Activated CD4-positive, alpha-beta T cell treated with anti-CD3 and anti-CD28 coated beads, Interleukin-2, amount 50 U/mL, for 16 hours (primary cell): ENCODE data around the gene HIPK3.

Experiments
- DNase-seq: peaks from one replicate; pipeline ENCODE4 v3.0.0-alpha.2; 2020

HIPK3 gene

DNA sequence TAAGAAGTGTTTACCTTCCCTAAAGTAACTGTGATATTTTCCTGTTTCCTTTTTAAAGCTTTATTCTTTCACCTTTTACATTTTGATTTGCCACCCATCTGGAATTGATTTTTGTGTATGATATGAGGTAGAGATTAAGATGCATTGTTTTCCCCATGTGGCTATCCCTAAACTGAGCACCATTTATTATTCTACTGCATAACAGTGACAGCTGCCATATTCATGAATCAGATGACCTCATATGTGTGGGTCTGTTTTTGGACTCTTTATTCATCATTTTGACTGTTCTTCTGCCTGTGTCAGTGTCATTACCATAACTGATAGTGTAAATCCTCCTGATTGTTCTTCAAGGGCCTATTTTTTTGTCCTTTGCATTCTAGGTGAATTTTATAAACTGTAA lies 50.8 kb downstream of the HIPK3 start:
- DNase-seq: no peak

DNA sequence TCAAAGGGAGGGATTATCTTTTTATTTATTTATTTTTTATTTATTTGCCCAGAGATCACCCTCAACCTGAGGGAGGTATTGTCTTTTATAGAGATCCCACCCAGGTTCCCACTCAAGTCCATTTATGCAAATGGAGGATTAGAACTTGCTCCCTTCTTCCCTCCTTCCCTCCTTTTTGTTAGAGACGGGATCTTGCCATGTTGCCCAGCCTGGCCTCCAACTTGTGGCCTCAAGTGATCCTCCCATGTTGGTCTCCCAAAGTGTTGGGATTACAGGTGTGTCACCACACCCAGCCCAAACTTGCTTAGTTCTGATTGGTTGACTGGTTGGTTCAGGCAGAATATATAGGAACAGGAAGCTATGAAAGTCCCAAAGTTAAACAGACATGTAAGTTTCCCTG lies 51.9 kb downstream of the HIPK3 start:
- no peak for DNase-seq

DNA sequence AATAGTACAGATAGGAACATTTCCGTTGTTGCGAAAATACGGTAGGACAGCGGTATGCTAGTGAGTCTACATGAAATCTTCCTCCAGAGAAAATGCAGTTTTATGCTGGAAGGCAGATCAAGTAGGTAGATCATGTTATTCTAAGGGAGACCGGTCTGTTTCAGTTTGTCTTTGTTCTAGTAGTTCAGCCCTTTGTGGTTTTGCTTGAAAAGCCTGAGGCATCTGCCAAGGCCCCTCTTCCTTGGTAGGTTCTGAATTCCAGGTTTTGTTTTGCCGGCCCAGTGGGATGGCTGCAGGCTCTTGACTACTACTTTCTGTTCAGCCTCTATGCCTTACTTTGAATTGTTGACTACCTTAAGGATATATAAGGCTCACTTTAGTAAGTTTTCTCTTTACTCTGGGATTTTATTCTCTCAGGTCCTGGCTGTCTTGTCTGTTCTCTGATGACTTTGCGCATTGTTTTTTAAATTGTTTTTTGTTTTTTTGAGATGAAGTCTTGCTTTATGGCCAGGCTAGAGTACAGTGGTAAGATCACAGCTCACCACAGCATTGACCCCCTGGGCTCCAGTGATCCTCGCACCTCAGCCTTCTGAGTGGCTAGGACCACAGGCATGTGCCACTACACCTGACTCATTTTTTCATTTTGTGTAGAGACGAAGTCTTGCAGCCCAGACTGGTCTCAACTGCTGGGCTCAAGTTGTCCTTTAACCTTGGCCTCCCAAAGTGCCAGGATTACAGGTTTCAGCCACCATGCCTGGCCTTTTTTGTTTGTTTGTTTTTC lies 53.7 kb downstream of the HIPK3 start:
- DNase-seq: no peak

DNA sequence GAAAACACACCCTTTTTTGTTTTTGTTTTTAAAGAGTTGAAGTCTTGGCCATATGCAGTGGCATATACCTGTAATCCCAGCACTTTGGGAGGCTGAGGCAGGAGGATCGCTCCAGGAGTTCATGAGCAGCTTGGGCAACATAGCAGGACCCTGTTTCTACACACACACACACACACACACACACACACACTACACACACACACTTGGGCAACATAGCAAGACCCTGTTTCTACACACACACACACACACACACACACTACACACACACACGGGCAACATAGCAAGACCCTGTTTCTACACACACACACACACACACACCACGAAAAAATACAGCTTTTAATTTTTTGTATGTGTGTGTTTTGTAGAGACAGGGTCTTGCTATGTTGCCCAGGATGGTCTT lies 54.5 kb downstream of the HIPK3 start:
- no peak for DNase-seq

DNA sequence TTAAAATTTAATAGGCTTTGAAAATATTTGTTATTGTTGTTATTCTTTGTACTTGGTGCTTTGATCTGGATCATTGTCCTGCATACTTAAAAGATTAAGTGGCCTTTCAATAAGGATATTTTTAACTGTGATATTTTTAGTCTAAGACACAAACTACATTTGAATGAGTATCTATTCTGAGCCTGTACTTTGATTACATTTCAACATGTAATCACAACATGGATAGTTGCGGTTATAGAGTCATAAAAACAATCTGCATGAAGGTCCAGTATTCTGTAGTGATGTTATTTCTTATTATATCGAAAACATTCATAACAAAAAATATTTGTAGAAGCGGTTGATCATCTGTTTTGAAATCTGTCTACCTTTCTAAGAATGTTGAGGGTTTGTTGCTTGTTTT lies 58.6 kb downstream of the HIPK3 start:
- no peak for DNase-seq

DNA sequence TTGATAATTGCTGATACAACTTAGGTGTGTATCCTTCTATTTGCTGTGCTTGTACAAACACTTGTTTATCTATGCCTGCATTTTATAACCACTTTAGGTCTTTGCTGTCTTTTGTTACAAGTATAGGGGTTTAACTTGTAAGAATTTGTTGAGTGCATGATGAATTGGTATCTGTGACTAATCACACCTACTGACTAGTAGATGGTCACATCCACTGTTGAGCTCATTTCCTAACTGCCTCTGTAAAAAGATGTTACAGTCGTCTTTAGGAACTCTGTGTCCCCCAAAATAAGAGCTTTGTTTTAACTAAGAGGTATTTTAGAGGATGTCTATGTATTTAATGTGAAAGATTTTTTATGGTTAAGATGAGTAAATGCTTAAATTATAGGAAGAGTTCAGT lies 60.5 kb downstream of the HIPK3 start:
- DNase-seq: no peak

DNA sequence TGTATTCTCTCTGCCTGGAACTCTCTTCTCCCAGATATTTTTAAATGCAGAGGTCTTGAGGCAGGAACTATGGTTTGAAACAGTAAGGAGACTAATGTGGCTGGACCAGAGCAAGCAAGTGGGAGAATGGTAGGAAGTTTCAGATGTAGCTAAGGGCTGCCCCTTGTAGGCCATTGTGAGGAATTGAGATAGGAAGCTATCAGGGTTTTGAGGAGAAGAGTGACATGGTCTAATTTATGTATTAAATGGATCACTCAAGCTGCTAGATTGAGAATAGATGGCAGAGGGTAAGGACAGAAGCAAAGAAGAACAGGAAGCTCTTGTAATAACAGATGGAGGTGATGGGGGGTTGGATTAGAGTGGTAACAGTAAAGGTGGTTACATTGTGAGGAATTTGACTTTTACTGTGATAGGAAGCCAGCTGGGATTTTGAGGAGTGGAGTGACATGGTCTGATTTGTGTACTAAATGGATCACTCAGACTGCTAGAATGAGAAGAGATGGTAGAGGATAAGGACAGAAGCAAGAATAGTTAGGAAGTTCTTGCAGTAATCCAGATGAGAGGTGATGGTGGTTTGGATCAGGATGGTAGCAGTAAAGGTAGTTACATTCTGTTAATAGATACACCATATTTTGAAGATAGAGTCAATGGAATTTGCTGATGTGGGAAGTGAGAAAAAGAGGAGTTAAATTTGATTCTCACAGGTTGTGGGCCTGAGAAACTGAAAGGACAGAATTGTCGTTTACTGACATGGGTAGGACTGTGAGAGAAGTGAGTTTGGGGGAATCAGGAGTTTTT lies 63.0 kb downstream of the HIPK3 start:
- DNase-seq: no peak

DNA sequence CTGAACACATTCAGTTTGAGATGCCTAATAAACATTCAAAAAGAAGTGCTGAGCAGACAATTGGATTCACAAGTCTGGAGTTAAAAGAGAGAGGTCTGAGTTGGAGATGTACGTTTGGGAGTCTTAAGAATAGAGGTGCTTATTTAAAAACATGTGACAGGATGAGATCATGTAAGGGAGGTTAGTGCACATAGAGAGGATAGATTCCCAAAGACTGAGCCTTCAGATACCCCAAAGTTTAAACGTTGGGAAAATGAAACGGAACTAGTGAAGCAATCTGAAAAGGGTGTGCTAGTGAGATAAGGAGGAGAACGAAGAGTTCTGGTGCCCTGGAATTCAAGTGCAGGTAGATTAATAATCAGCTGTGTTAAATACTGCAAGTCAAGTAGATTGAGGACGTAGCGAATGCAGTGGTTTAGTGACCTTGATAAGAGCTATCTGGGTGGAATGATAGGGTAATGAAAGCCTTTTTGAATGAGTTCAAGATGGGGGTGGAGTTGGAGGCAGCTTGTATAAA lies 63.7 kb downstream of the HIPK3 start:
- no peak for DNase-seq

DNA sequence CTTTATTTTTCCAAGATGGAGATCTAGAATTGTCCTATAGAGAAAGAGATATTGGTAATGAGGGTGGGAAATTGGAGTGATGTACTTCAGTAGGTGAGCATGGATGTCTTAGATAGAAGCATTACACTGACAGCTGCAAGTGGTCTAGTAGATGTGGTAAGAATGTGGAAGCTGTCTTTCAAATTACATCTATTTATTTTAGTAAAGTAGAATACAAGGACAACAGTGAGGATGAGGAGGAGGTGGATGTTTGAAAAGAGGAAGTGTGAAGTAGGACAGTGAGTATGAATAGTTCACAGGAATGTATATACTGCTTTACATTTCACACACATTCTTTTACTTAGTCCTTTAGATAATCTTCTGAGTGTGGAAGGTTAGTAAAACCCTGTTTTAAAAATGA lies 64.2 kb downstream of the HIPK3 start:
- DNase-seq: no peak

DNA sequence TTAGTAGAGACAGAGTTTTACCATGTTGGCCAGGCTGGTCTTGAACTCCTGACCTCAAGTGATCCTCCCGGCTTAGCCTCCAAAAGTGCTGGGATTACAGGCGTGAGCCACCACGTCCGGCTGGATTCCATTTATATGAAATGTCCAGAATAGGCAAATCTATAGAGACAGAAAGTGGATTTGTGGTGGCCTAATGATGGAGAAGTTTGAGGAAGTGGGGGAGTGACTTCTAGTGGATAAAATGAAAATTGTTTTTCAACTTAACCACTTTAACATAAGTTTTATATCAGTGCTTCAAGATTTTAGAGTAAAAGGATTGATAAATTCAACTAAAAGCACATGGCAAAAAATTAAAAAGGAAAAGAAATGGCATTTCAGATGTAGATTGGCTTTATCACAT lies 66.2 kb downstream of the HIPK3 start:
- no peak for DNase-seq

DNA sequence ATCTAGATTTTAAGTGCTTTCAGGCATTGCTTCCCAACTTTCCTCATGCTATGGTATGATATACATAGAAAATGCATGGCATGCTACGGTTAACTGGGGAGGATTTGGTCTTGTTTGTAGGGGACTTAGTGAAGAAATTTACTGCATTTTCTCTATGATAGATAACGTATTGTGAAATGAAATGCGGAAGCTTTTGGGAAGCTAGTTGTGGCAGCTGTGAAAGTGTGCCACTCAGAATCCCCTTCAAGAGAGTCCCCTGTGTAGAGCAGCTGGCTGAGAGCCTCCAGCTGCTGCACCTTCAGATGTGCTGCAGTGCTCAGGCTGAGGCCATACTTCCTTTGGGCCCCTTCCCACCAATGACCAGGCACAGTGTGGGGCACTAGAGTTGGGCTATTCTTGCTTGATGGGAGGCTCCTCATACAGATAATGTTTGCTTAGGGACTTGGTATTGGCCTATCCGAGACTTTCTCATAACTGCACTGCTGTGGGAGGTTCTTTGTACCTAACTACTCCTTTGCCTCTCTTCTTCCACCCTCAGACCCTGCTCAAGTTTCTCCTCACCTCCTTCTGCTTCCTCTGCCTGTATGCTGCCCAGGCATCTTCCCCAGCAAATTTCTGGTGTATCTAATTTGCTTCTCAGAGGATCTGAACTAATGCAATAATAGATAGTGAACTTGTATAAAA lies 67.3 kb downstream of the HIPK3 start:
- no peak for DNase-seq

DNA sequence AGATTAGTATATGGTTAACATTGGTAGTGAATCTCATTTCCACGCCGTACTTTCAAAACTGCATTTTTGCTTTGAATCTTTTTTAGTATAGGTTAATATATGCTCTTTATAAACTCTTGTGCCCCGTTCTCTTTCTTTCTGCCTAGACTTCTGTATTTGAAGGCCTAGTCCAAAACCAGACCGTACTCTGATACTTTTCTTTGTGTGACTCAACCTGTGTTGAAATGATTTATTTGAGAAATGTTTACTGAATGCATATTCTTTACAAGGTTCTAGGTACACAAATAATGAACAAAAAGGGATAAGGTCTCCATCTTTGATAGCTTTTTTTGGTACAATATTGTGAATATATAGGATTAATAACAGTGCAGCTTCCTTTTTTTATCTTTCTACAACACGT lies 68.3 kb downstream of the HIPK3 start:
- DNase-seq: no peak

DNA sequence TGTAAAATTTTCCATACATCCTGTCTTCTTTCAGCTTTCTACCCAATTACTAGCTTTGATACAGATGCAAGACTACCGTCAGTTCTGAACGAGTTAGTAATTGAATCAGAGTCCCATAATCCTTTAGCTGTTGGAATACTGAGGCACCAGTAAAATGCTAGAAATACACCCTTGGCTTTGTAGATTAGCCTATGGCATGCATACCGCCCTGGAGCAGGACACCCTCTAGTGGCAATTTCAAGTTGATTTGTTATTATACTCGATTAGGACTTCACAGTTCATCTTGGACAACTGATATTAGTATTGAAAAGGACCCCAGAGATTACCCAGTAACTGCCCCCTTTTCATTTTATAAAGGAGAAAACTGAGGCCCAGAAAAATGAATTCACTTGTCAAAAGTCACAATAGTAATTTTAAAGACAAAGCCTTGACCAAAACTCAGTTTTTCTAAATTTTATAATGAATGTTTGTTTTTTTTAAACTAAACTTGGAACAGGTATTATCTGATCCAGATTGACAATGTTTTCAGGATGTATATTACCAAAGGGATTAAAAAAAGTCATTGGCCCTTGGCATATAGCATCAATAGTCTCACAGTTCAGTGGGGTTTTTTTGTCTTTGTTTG lies 72.6 kb downstream of the HIPK3 start:
- peak; percentile 51 for DNase-seq

DNA sequence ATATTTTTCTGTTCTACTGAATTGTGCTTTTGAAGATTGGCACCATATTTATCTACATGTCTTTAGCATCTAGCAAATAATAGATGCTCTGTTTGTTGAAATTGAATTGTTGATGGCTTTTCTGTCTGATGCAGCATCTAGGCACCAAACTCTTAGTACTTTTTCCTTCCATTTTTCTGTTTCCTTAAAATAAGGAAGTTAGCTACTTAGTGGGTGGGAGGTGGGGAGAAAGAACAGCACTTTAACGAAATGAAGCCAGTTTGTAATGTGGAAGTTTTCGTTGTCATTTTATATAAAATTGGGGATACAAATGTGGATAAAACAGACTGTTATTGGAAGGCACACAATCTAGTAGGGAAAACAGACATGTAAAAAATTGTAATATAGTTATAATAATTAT lies 76.6 kb downstream of the HIPK3 start:
- no peak for DNase-seq

DNA sequence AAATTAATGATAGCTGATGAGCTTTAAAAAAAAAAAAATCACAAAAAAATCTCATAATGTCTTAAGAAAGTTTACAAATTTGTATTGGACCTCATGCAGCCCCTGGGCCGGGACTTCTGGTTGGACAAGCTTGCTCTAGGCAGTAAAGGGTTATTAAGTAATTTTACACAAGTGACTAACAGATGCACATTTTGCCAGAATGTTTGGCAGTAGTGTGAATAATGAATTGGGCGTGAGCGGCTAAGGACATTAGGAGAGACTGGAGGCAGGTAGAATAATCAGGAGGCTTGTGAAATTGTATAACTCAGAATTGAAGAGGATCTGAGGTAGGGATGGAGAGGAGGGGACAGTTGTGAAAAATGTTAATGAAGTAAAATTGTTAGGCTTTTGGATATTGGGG lies 77.4 kb downstream of the HIPK3 start:
- no peak for DNase-seq

DNA sequence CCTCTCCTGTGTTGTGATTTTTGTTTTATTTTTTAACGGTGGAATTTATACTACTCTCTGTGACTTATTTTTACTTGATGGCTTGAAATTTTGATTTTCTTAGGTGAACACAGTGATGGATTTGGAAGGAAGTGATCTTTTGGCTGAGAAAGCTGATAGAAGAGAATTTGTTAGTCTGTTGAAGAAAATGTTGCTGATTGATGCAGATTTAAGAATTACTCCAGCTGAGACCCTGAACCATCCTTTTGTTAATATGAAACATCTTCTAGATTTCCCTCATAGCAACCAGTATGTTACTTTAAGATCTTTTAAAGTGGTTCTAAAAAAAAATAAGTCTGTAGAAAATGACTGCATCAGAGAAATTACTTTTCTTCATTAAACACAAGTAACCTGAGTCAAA lies 82.1 kb downstream of the HIPK3 start:
- no peak for DNase-seq

DNA sequence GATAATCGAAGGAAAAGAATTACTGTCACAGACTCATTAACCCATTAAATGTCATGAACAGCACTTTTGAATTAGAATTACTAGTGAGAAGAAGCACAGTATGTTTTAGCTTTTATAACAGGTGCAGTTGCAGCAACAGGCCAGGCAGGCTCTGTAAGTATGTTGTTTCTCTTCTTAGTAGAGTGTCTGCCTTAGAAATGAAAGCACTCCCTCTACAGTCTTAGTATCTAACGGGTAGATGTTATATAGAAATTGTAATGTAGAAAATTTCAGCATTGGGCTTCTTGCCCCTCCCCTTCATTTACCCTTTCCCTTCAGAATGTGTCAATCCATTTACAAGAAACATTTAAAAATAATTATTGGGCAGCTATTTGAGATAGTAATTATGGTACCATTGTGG lies 87.4 kb downstream of the HIPK3 start:
- DNase-seq: no peak

DNA sequence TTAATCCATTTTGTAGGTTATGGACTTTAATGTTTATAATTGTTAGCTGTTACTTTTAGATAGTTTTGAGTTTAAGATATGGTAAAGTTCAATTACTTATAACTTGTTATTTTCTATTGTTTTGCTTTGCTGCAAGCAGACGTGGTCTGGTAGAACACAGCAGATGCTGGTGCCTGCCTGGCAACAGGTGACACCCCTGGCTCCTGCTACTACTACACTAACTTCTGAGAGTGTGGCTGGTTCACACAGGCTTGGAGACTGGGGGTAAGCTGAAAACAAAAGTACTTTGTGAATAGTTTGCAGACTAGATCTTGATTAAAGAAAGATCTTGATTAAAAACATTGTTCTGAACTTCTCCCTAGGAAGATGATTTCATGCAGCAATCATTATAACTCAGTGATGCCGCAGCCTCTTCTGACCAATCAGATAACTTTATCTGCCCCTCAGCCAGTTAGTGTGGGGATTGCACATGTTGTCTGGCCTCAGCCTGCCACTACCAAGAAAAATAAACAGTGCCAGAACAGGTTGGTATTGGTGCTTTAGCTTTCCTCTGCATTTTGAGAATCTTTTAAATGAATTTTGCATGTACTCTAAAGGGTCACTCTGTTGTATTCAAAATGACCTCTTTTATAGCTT lies 90.4 kb downstream of the HIPK3 start:
- no peak for DNase-seq

DNA sequence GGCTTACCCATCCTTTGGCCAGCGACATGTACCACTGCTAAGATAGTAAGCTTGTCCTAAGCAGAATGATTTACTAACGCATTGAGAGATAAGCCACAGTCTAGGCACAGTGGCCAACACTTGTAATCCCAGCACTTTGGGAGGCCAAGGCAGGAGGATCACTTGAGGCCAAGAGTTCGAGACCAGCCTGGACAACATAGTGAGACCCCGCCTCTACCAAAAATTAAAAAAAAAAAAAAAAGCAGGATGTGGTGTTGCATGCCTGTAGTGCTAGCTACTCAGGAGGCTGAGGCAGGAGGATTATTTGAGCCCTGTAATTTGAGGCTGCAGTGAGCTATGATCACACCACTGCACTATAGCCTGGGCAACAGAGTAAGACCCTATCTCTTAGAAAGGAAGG lies 93.1 kb downstream of the HIPK3 start:
- DNase-seq: no peak

DNA sequence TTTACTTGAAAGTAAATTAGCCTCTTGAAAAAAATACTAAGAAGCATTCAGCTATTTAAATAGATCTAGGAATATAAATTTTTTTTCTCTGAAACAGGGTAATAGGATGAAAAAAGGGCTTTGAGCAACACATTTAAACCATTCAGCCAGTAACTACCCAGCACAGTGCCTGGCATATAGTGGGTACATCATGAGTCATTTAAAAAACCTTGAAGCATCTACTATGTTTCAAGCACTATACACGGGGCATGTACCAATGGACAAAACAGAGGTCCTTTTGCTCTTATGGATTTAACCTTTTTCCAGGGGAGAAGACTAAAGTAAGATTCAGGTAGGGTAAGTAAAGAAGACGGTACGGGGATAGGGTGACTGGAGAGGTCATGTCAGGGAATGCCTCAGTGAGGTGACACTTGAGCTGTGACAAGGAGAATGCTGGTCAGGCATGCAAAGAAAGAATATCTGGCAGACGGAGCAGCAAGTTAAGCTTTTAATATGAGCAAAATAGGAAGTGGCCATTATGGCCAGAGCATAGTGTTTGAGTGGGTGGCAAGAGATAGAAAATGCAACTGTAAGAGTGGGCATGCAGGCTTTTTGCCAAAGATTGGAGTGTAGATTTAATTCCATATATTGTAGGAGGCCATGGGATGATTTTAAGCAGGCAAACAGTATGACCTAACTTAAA lies 101.1 kb downstream of the HIPK3 start:
- DNase-seq: no peak

DNA sequence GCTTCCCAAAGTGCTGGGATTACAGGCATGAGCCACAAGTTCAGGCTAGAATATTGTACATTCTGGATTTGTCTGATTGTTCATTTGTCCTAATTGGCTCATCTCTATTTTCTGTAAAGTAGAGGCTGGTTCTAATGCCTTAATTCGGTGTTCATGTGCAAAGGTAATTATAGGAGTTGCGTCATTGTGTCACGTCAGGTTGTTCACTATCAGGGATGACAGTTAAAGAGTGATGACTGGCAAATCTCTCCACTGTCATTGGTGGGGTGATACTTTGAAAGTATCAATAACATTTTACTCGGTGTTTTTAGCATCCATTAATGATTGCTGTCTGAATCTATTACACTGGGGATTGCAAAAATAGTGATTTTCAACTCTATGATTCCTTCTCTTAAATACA lies 103.5 kb downstream of the HIPK3 start:
- no peak for DNase-seq
